WI38 (cell line): ENCODE results near the gene SUPV3L1.
"Not testable (repeated sequence)": the region's sequence is repeated elsewhere in the genome, so short reads cannot be mapped to it uniquely, and the experiment has no call there.

Experiments
- H3K4me3 ChIP-seq: 2 replicates; pipeline ENCODE4 v1.5.1; 2011; ENCODE audit warnings: low read depth, mild to moderate bottlenecking, control low read depth, low read length
- CTCF ChIP-seq: IDR thresholded peaks from 2 replicates; pipeline ENCODE4 v1.5.1; 2012; ENCODE audit warnings: low read depth, mild to moderate bottlenecking, control low read depth, low read length

The SUPV3L1 gene

GRCh38 chr10:69146759-69147158 is 33.3 kb upstream of the SUPV3L1 start:
- TF ChIP-seq CTCF: no peak
- H3K4me3 ChIP-seq: no peak overlapping the region

DNA sequence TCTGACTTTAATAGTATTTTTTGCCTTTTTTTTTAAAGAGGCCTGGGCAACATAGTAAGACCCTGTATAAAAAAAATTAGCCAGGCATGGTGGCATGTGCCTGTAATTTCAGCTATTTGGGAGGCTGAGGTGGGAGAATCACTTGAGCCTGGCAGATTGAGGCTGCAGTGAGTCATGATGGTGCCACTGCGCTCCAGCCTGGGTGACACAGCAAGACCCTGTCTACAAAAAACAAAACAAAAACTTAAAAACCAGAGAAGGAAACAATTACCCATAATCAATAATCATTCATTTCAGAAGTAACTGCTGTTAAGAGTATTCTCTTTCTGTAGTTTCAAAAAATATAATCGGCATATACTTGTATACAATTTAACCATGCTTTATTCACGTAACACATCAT is 28.1 kb upstream of the SUPV3L1 start:
- H3K4me3 ChIP-seq: no peak overlapping the region
- no peak for TF ChIP-seq CTCF

GRCh38 chr10:69153227-69153626 is 26.8 kb upstream of the SUPV3L1 start:
- TF ChIP-seq CTCF: no peak

DNA sequence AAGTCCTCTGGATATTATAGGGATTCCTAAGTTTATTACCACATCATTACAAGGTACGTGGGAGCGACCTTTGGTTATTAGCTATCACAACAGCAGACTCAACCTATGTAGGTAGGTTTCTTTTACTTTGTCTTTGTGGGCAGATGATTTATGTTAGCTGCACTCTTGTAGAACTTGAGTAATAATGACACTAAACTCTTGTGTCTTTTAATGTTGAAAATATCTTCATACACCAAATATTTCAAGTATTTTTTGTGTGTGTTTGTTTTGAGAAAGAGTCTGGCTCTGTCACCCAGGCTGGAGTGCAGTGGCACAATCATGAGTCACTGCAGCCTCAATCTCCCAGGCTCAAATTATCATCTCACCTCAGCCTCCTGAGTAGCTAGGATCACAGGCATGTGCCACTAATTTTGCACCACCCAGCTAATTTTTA is 19.2 kb upstream of the SUPV3L1 start:
- H3K4me3 ChIP-seq: no peak overlapping the region
- TF ChIP-seq CTCF: no peak

More at GRCh38 chr10:69153227-69153626, 26.8 kb upstream of the SUPV3L1 start:
- no peak overlapping the region for H3K4me3 ChIP-seq

DNA sequence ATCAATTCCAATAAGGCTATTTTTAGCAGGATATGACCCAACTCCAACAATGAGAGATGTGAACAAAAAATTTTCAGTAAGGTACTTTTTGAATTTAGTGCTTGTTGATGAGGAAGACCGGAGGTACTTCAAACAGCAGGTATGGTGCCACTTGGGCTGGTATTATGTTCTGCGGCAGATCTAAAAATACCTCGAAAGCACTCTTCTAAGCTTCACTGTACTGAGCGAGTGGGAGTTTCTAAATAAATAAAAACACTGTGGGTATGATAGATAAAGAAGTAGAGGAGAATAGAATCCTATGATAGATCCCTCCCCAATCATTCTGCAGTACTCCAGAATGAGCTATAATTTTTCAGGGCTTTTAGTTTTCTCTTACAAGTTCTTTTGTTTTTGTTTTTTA is 11.5 kb upstream of the SUPV3L1 start:
- H3K4me3 ChIP-seq: no peak overlapping the region
- TF ChIP-seq CTCF: no peak

- no peak for TF ChIP-seq CTCF
- H3K4me3 ChIP-seq: no peak overlapping the region
Observed at GRCh38 chr10:69172241-69172982, 7.6 kb upstream of the SUPV3L1 start.

- not testable (repeated sequence) for H3K4me3 ChIP-seq
Observed at GRCh38 chr10:69175326-69175725, 4.7 kb upstream of the SUPV3L1 start.

GRCh38 chr10:69176823-69177222 is 3.2 kb upstream of the SUPV3L1 start:
- no peak overlapping the region for H3K4me3 ChIP-seq
- no peak for TF ChIP-seq CTCF
